Central memory CD4-positive, alpha-beta T cell (primary cell): Measurements from ENCODE around the gene MLYCD.

Experiments
- DNase-seq: peaks from one replicate; pipeline ENCODE4 v3.0.0; 2022
- total RNA-seq, 3 experiments: gene quantifications; one replicate each; lab custom pipeline; 2026; lab: John Stamatoyannopoulos, UW

Gene MLYCD
- 4.9 to 19.3 (median 12.7) reads per million in 3 experiments for total RNA-seq

DNA sequence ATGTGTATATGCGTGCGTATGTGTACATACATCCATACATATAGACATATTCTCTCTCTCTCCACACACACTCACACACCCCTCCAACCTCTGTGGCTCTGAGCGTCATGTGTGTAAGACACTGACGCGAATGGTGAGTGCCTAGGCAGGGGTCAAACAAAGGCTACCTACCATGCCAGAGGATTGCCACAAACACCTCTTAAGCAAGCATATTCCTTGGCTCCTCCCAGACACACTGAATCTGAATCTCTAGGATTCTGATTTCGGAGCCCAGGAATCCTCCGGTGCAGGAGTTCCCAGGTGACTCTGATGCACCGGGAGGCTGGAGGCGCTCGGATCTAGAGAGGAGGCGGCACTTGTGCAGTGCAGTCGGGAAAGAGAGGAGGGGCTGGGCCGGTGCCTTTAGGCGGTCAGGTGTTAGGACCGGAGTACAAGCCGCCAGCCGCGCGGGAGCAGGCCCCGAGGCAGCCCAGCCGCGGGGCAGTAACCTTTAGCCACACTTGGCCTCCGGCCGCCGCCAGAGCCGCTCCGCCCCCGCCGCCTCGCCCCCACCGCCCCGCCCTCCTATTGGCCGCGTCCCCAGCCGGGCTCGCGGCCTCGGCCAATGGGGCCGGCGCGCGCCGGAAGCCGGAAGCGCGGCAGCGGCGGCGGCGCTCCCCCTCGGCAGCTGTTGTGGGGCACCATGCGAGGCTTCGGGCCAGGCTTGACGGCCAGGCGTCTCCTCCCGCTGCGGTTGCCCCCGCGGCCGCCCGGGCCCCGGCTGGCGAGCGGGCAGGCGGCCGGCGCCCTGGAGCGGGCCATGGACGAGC is at the start of gene MLYCD:
TSS of gene MLYCD (plus strand) at position 653 of the 809 bp plus-strand sequence. CDS start at position 683, 30 bp downstream.
- DNase-seq, result peak; percentile 66

GRCh38 chr16:83849421-83849820 is 49.5 kb upstream of the MLYCD start:
- no peak for DNase-seq

DNA sequence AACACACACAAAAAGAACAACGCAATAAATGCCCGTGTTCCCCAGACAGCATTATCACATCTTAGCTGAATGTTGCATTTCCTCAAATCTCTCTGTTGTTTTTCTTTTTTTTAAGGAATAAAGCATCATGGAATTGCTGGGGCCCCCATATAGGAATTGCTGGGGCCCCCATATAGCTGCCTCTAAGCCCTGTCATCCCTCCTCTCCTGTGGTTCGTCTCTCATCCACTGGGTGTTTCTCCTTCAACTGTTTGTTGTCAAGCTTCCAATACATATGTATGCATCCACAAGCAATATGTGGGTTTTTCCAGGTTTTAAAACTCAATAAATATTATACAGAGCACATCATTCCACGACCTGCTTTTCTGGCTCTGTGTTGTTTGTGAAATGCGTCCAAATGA is 48.0 kb upstream of the MLYCD start:
- no peak for DNase-seq

GRCh38 chr16:83851473-83851872 is 47.4 kb upstream of the MLYCD start:
- DNase-seq, result no peak

DNA sequence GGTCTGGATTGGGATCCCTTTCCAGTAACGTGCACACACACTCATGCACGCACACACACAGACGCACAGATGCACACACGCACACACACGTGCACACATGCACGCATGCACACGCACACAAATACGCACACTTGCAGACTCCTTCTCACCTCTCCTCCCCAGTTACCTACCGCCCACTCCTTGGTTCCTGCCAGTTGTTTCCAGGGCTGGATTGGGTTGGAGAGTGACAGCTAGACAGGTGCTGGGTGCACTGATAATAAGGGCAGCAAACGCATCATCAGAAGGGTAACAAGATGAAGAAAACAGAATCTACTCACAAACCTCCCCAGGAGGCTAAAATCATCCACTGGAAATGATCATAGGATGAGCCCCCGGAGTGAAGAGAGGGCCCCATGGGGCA is 46.1 kb upstream of the MLYCD start:
- DNase-seq, result no peak

GRCh38 chr16:83853834-83854233 is 45.1 kb upstream of the MLYCD start:
- DNase-seq, result no peak

GRCh38 chr16:83854420-83854819 is 44.5 kb upstream of the MLYCD start:
- DNase-seq, result no peak

GRCh38 chr16:83856792-83857191 is 42.1 kb upstream of the MLYCD start:
- no peak for DNase-seq

DNA sequence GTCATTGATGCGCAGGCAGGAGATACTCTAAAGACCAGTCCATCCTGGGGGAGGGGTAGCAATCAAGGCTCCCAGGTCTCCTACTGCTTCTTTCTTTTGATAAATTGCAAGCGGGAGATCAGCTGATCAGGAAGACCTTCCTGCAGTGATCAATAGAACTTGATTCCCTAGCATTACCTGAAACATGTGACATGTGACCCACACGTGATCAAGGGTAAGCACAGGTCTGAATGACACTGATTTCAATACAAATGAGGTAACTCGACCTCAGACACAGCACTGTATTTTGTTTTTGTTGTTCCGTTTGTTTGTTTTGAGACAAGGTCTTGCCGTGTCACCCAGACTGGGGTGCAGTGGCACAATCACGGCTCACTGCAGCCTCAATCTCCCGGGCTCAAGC is 39.6 kb upstream of the MLYCD start:
- no peak for DNase-seq

DNA sequence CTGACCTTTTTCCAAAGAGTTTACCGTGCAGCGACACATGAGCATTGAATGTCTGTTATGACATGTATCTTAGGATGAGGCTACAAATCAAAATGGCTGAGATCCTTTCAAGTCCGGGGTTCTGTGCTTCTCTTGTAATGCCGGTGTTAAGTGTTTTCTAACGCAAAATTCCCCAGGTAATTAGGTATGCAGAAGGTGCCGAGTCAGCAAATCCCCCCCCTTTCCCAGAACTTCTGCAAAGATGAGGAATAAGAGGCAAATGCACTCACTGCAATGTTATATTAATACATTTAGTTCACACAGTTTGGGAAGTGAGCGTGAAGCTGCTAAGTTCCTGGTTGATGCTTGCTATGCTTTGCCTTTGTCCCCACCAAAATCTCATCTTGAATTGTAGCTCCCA is 36.3 kb upstream of the MLYCD start:
- DNase-seq, result no peak

DNA sequence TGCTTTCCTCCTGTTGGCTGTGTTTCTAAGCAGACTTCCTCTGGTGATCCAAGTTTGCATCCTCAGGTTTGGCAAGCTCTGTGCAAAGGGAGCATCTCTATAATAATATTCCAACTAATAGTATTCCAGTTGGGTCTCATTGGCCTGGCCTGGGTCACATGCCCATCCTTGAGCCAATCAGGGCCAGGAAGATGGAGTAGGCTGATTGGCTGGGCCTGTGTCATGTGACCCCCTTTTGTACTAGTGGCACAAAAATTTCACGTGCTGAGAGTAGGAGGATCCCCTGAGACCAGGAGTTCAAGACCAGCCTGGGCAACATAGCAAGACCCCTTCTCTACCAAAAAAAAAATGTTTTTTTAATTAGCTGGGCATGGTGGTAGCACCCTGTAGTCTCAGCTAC is 35.2 kb upstream of the MLYCD start:
- DNase-seq, result no peak

GRCh38 chr16:83870830-83871229 is 28.1 kb upstream of the MLYCD start:
- DNase-seq, result no peak

GRCh38 chr16:83878838-83879237 is 20.1 kb upstream of the MLYCD start:
- DNase-seq, result no peak

DNA sequence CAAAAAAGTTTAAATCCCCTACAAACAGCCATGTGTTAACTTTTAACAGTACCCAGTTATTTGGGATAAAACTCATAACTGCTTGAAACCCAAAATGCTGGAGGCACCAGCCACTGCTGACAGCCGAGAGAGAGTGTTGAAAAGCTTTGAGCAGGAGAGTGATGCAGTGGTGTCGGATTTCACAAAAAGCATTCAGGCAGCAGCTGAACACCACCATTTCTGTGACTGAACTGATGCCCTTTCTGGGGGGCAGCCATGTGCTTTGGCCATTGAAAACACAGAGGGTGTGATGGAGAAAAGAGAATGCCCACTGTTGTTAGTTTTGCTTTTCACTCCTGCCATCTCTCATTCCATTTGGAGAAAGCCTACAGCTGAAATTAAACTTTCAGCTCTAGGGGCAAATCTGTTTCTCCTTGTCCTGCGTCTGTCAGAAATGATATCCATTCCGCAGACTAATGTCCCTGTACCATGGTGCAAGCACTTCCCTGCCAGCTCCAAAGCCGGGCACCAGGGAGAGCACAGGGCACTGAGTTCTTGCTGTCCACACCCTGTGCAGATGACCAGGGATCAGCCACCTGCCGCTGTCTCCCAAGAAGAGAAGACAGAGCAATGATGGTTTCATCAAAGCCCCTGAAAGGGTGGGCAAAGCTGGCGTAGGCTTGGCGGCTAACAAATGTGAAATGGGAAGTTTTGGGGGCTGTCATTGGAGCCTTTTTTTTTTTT is 16.6 kb upstream of the MLYCD start:
- DNase-seq, result no peak

DNA sequence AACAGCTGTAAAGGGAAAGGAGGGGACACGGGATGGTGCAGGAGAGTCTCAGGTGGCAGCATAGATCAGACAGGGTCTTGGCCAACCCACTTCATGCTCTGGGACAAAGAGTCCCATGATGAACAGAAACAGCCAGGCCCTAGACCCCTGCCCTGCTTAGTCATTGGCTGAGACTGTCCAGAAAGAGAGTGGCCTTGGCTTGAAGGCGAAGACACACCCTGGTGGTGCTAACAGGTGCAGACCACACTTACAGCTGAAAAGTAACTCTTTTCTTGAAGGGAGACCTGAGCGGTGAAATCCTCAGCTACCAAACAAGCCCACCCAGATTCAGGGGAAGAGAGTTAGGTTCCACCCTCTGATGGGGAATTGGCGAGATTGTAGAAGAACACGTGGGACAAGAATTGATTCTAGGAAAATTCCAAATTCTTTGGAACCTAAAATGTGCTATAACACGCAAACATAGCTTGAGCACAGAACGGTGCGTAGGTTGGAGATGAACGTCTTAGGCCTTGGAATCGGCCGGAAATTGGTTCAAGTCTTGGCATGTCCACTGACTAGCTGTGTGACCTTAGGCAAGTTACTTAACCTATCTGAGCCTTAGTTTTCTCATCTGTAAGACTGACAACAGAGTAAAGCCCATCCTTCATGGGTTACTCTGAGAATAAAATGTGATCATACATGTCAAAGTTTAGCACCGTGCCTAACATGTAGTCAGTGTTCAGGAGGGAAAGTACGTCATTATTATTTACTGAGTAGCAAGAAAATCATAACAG is 12.5 kb upstream of the MLYCD start:
- no peak for DNase-seq

DNA sequence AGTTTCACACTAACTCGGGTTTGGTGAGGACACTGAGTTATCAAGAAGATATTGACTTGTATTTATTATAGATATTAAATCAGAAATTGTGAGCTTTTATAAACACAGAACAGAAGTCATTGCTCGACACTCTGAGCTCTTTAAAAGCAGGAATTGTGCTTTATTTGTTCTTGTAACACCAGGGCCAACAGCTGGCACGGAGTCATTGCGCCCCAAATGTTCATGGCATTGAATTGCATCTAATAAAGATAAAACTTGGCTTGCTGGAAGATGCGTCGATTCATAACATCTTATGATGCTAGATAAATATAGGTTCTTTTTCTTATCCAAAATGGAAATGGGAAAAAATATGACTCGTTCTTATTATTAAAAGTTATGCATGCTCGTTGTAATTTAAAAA is 11.8 kb upstream of the MLYCD start:
- no peak for DNase-seq

- DNase-seq, result no peak
Measured at GRCh38 chr16:83887564-83887963, 11.4 kb upstream of the MLYCD start.

- DNase-seq, result no peak
Measured at GRCh38 chr16:83888672-83889044, 10.3 kb upstream of the MLYCD start.

DNA sequence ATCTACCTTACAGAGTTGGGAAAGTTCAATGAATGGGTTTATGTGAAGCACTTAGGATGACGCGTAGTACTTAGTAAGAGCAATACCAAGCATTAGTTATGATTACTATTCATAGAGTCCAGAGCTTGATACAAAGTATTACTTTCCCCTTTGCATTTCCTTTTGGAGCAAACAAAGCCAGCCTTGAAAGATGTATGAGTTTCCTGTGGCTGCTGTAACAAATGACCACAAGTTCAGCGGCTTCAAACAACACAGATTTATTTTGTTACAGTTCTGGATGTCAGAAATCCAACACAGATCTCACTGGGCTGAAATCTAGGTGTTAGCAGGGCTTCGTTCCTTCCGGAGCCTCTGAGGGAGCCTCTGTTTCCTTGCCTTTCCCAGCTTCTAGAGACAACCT is 8.6 kb upstream of the MLYCD start:
- DNase-seq, result no peak

DNA sequence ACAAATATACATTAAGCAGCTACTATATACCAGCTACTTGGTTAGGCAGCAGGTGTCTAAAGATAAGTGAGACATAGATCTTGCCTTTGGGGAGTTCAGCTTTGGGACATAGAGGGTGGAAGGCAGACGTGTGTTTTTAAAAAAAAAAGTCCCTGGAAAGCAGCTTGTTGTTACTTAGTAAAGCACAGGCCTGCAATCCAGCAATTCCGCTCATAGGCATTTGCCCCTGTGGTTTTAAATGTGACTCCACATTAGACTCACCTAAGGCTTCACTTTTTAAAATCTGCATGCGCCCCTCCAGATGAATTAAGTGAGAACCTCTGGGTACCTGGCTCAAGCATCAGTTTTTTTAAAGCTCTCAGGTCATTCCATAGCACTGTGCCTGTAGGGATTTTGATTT is 7.2 kb upstream of the MLYCD start:
- DNase-seq, result no peak

DNA sequence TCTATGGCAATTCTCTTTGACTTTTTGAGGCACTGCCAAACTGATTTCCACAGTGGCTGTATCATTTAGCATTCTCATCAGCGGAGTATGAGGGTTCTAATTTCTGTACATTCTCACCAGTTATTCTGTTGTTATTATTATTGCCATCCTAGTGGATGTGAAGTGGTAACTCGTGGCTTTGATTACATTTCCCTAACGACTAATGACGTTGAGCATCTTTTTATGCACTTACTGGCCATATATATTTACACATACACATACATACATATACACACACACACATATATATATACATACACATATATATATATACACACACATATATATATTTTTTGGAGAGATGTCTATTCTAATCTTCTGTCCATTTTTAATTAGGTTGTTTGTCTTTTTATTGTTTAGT is 3.7 kb upstream of the MLYCD start:
- no peak for DNase-seq

GRCh38 chr16:83895942-83896341 is 3.0 kb upstream of the MLYCD start:
- DNase-seq, result no peak

- DNase-seq, result peak; percentile 33
Measured at GRCh38 chr16:83899272-83899897, 470 bp downstream of the MLYCD start.
